Astrocyte (in vitro differentiated cells and primary cell): Measurements from ENCODE around the gene ZNF14. TPM values are rescaled to one million over a fixed set of nuclear protein-coding genes. Genes with fewer than 3 reads are reported as not detected.

ENCODE experiments used
- DNase-seq: peaks from one replicate; pipeline ENCODE4 v3.0.0-alpha.2; 2010; ENCODE audit warnings: low read depth
- FAIRE-seq: peaks from 2 replicates; lab custom pipeline; 2011; peaks lifted over from hg19 to GRCh38; lab: Jason Lieb, UNC
- H2AFZ ChIP-seq: 2 replicates; pipeline ENCODE4 v1.6.0; 2012; ENCODE audit warnings: low read depth, low read length, inconsistent platforms
- H3K27ac ChIP-seq: 2 replicates; pipeline ENCODE4 v1.5.1; 2011; ENCODE audit warnings: low read depth, low read length, inconsistent platforms
- H3K27me3 ChIP-seq: 2 replicates; pipeline ENCODE4 v1.6.0; 2011; ENCODE audit warnings: low read length, inconsistent platforms; ENCODE audit not compliant: insufficient read depth
- H3K36me3 ChIP-seq: 2 replicates; pipeline ENCODE4 v1.5.1; 2011; ENCODE audit warnings: low read length, inconsistent platforms; ENCODE audit not compliant: insufficient read depth
- H3K4me1 ChIP-seq: 2 replicates; pipeline ENCODE4 v1.5.1; 2011; ENCODE audit warnings: low read length, inconsistent platforms; ENCODE audit not compliant: insufficient read depth
- H3K4me2 ChIP-seq: 2 replicates; pipeline ENCODE4 v1.6.0; 2012; ENCODE audit warnings: low read length, inconsistent platforms
- H3K4me3 ChIP-seq: 2 replicates; pipeline ENCODE4 v1.5.1; 2011; ENCODE audit warnings: low read depth, mild to moderate bottlenecking, low read length, inconsistent platforms; ENCODE audit not compliant: insufficient read depth
- H3K79me2 ChIP-seq: 2 replicates; pipeline ENCODE4 v1.6.0; 2012; ENCODE audit warnings: mild to moderate bottlenecking, low read length, inconsistent platforms; ENCODE audit not compliant: insufficient read depth
- H3K9ac ChIP-seq: 2 replicates; pipeline ENCODE4 v1.6.0; 2012; ENCODE audit warnings: mild to moderate bottlenecking, low read length, inconsistent platforms
- H3K9me3 ChIP-seq: 2 replicates; pipeline ENCODE4 v1.5.1; 2012; ENCODE audit warnings: low read depth, mild to moderate bottlenecking, low read length, inconsistent platforms; ENCODE audit not compliant: insufficient read depth
- H4K20me1 ChIP-seq: 2 replicates; pipeline ENCODE4 v1.6.0; 2012; ENCODE audit warnings: low read length, inconsistent platforms; ENCODE audit not compliant: insufficient read depth
- H3K27ac Mint-ChIP-seq: one replicate; pipeline ENCODE4 v1.8.0; 2021; ENCODE audit warnings: mild to moderate bottlenecking, mixed read lengths; ENCODE audit not compliant: unreplicated experiment
- H3K27me3 Mint-ChIP-seq: one replicate; pipeline ENCODE4 v1.8.0; 2021; ENCODE audit warnings: low read depth, mixed read lengths; ENCODE audit not compliant: unreplicated experiment
- H3K36me3 Mint-ChIP-seq: one replicate; pipeline ENCODE4 v1.8.0; 2021; ENCODE audit warnings: low read depth, mixed read lengths; ENCODE audit not compliant: unreplicated experiment
- H3K4me1 Mint-ChIP-seq: one replicate; pipeline ENCODE4 v1.8.0; 2021; ENCODE audit warnings: low read depth, mixed read lengths; ENCODE audit not compliant: unreplicated experiment
- H3K4me3 Mint-ChIP-seq: one replicate; pipeline ENCODE4 v1.8.0; 2021; ENCODE audit warnings: mild to moderate bottlenecking, moderate library complexity, mixed read lengths; ENCODE audit not compliant: unreplicated experiment
- H3K9me3 Mint-ChIP-seq: one replicate; pipeline ENCODE4 v1.8.0; 2021; ENCODE audit warnings: mild to moderate bottlenecking, mixed read lengths; ENCODE audit not compliant: unreplicated experiment
- EZH2 ChIP-seq: IDR thresholded peaks from 2 replicates; pipeline ENCODE4 v1.6.1; 2012; ENCODE audit warnings: mild to moderate bottlenecking, low read length, inconsistent platforms; ENCODE audit not compliant: insufficient read depth
- total RNA-seq: library from RNA; stranded (reverse); gene quantifications from 2 replicates; pipeline ENCODE4 v1.2.1, GENCODE V29; 2021
- TF ChIP-seq, protein P1 (sequence below): IDR thresholded peaks from 2 replicates; pipeline ENCODE4 v1.5.1; 2011; ENCODE audit warnings: low read depth, mild to moderate bottlenecking, inconsistent platforms, low read length, moderate library complexity; ENCODE audit not compliant: insufficient read depth

Gene ZNF14
- total RNA-seq, 1 donor from 2014 or later: 4.4 TPM

DNA sequence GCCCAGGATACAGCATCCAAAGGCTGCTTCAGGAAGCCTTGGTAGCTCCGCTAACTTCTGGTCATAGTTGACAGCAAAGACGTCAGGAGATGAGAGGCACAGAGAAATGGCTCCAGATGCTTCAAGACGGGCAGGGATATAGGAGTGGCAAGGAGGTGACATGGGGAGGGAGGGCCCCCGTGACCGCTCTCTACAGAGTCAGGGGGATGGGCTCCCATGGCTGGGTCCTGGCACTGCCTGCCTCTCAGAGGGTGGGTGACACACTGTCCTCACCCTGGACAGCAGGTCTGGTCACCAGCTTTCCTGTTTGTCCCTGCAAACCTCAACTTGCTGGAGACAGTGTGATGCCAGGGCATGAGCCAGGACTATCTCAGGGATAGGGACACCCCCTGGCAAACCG, 10.3 kb upstream of the ZNF14 start:
- H3K27me3 ChIP-seq: no peaks in the 10 kb centered on the region
- H3K79me2 ChIP-seq: no peaks in the 10 kb centered on the region
- H3K27ac Mint-ChIP-seq: no peak overlapping the region
- H3K4me3 Mint-ChIP-seq: no peak overlapping the region
- peaks cover 21% of the 10 kb centered on the region for H3K9me3 Mint-ChIP-seq
- H3K4me1 ChIP-seq: no peaks in the 10 kb centered on the region
- H3K9ac ChIP-seq: no peak overlapping the region
- no peak overlapping the region for H3K4me2 ChIP-seq
- FAIRE-seq (no peak), DNase-seq (no peak)
- no peak overlapping the region for H3K27ac ChIP-seq
- no peaks in the 10 kb centered on the region for H3K36me3 ChIP-seq
- H2AFZ ChIP-seq: no peak overlapping the region
- TF ChIP-seq, protein P1, sequence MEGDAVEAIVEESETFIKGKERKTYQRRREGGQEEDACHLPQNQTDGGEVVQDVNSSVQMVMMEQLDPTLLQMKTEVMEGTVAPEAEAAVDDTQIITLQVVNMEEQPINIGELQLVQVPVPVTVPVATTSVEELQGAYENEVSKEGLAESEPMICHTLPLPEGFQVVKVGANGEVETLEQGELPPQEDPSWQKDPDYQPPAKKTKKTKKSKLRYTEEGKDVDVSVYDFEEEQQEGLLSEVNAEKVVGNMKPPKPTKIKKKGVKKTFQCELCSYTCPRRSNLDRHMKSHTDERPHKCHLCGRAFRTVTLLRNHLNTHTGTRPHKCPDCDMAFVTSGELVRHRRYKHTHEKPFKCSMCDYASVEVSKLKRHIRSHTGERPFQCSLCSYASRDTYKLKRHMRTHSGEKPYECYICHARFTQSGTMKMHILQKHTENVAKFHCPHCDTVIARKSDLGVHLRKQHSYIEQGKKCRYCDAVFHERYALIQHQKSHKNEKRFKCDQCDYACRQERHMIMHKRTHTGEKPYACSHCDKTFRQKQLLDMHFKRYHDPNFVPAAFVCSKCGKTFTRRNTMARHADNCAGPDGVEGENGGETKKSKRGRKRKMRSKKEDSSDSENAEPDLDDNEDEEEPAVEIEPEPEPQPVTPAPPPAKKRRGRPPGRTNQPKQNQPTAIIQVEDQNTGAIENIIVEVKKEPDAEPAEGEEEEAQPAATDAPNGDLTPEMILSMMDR: no peak
- TF ChIP-seq EZH2: no peak
- H3K4me1 Mint-ChIP-seq: no peaks in the 10 kb centered on the region
- H4K20me1 ChIP-seq: no peaks in the 10 kb centered on the region
- peaks cover 15% of the 10 kb centered on the region for H3K27me3 Mint-ChIP-seq
- no peaks in the 10 kb centered on the region for H3K36me3 Mint-ChIP-seq
- H3K9me3 ChIP-seq: peaks cover 14% of the 10 kb centered on the region
- H3K4me3 ChIP-seq: no peak overlapping the region

DNA sequence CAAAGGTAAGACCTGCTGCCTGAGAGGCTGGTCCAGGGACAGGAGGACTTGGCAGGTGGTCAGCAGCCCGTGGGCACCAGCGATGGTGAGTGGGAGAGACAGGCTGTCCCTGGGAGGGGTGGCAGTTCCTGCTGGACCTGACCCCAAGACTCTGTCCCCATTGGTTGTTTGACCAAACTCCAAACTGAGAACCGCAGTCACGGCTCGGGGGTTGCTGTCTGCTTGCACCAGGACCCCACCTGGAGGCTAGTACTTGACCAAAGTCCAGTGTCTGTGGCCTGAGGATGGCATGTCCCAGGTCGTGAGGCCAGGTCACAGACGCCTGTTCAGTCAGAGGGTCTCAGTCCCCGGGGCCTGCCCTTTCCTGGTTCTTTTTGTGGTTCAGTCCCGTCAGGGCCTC, 9.9 kb upstream of the ZNF14 start:
- H3K27me3 Mint-ChIP-seq: peaks cover 15% of the 10 kb centered on the region
- H3K27ac ChIP-seq: no peak overlapping the region
- no peak for DNase-seq
- no peak overlapping the region for H3K9ac ChIP-seq
- H3K9me3 ChIP-seq: peaks cover 13% of the 10 kb centered on the region
- H3K4me3 Mint-ChIP-seq: no peak overlapping the region
- H3K27me3 ChIP-seq: no peaks in the 10 kb centered on the region
- no peak overlapping the region for H3K4me3 ChIP-seq
- TF ChIP-seq EZH2: no peak
- TF ChIP-seq, protein P1: no peak
- H3K79me2 ChIP-seq: no peaks in the 10 kb centered on the region
- no peaks in the 10 kb centered on the region for H3K36me3 Mint-ChIP-seq
- FAIRE-seq: no peak
- peaks cover 22% of the 10 kb centered on the region for H3K9me3 Mint-ChIP-seq
- no peaks in the 10 kb centered on the region for H4K20me1 ChIP-seq
- H3K27ac Mint-ChIP-seq: no peak overlapping the region
- no peaks in the 10 kb centered on the region for H3K4me1 Mint-ChIP-seq
- H3K36me3 ChIP-seq: no peaks in the 10 kb centered on the region
- H2AFZ ChIP-seq: no peak overlapping the region
- no peak overlapping the region for H3K4me2 ChIP-seq
- no peaks in the 10 kb centered on the region for H3K4me1 ChIP-seq

DNA sequence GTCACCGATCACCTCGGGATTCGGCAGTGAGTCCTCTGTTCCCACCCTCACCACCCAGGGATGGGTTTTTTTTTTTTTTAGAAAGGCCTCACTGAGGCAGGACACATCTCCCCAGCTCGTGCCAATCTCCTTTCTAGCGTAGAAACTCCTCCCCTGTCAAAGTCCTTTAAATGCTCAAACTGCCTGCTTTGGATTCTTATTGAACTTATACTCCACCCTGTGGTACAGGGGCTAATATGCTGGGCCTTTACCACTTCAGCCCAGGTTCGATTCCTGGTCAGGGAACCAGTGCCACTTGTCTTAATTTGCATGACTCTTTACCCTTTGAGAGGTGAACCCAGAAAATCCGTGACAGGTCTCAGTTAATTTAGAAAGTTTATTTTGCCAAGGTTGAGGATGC, 8.3 kb upstream of the ZNF14 start:
- Histone ChIP-seq H3K27ac (no peak overlapping the region), H3K4me3 (no peak overlapping the region), H3K36me3 (no peaks in the 10 kb centered on the region), H3K9ac (no peak overlapping the region), H2AFZ (no peak overlapping the region), H3K4me1 (no peaks in the 10 kb centered on the region), H4K20me1 (no peaks in the 10 kb centered on the region), H3K79me2 (no peaks in the 10 kb centered on the region), H3K4me2 (no peak overlapping the region), H3K9me3 (peaks cover 10% of the 10 kb centered on the region), H3K27me3 (no peaks in the 10 kb centered on the region)
- TF ChIP-seq, protein P1: no peak
- TF ChIP-seq EZH2: no peak
- DNase-seq (no peak), FAIRE-seq (no peak)
- H3K4me3 Mint-ChIP-seq: no peak overlapping the region
- H3K27ac Mint-ChIP-seq: no peak overlapping the region
- H3K27me3 Mint-ChIP-seq: peaks cover 15% of the 10 kb centered on the region
- peaks cover 24% of the 10 kb centered on the region for H3K9me3 Mint-ChIP-seq
- H3K4me1 Mint-ChIP-seq: no peaks in the 10 kb centered on the region
- H3K36me3 Mint-ChIP-seq: no peaks in the 10 kb centered on the region
